ENCODE measurements around the gene MIOX. TPM values are rescaled to one million over a fixed set of nuclear protein-coding genes. Genes with fewer than 3 reads are reported as not detected.

Gene MIOX
- polyA plus RNA-seq (not detected in 2 replicates), polyA minus RNA-seq (not detected in 2 replicates)

DNA sequence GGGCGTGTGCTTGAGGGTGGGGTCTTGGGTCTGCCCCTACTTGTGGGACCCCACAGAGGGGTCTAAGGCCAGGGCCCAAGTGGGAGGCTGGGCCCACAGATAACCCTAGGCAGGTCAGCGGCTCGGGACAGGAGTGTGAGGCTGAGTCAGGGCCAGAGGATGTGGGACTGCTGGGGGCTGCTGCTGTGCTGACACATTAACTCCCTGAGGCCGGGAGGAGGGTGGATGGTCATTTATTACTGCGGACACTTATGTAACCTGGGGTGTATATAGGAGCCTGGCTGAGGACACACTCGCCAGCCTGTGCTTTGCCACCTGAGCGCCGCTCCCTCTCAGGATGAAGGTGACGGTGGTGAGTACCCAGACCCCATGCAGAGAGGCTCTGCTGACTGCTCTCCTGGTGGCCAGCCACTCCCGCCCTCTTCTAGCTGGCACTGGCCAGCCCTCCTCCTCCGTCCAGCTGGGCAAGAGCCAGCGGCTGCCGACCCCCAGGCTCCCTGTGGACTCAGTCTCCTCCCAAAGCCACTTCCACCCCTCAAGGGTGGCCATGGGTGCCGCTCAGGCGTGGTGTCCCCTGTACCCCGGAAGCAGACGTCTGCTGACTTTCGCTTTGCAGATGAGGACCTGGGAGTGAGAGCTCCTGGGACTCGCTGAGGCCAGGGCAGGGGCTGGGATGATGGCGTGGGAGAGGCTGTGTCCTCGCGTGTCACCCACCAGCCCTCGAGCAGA, at the start of gene MIOX:
MIOX (plus strand) TSS at position 299 of the 729 bp plus-strand sequence; CDS start at position 338, 39 bp downstream.
- no peak within 1 kb of the TSS for H3K4me3 ChIP-seq (ENCODE audit: low read length)
- H3K36me3 ChIP-seq (ENCODE audit: insufficient read depth, low read length), result no peaks in the 10 kb centered on the region
- H3K27ac ChIP-seq (ENCODE audit: low read length), result no peak within 1 kb of the TSS
- H3K79me2 ChIP-seq (replicated peaks; ENCODE audit: insufficient read depth, low read length), result no peaks in the 10 kb centered on the region
- no peak within 1 kb of the TSS for H2AFZ ChIP-seq (ENCODE audit: low read depth, low read length)
- no peak within 1 kb of the TSS for H3K9ac ChIP-seq (ENCODE audit: low read length)
- H3K9me2 ChIP-seq (ENCODE audit: insufficient read depth, low read length), result no peaks in the 10 kb centered on the region
- no peaks in the 10 kb centered on the region for H4K20me1 ChIP-seq (ENCODE audit: insufficient read depth)
- H3K27me3 ChIP-seq (ENCODE audit: insufficient read depth, low read depth, low read length), result peaks cover 13% of the 10 kb centered on the region
- H3K4me2 ChIP-seq (ENCODE audit: low read length), result no peak within 1 kb of the TSS
- H3K9me3 ChIP-seq (ENCODE audit: low read length), result no peaks in the 10 kb centered on the region
- no peaks in the 10 kb centered on the region for H3F3A ChIP-seq (ENCODE audit: insufficient read depth, low read length, poor library complexity, severe bottlenecking)
- TF ChIP-seq EZH2 (IDR thresholded peaks at IDR 0.05; ENCODE audit: borderline replicate concordance, insufficient read depth, low read length, poor library complexity, severe bottlenecking) (no peak), RAD21 (conservative IDR thresholded peaks at IDR 0.05) (no peak), POLR2AphosphoS5 (IDR thresholded peaks at IDR 0.05) (no peak), SMC3 (conservative IDR thresholded peaks at IDR 0.05; ENCODE audit: poor library complexity) (no peak), TAF1 (IDR thresholded peaks at IDR 0.05; ENCODE audit: low read depth) (no peak), EP300 (conservative IDR thresholded peaks at IDR 0.05; ENCODE audit: poor library complexity, severe bottlenecking) (no peak)
- TF ChIP-seq, protein P1, sequence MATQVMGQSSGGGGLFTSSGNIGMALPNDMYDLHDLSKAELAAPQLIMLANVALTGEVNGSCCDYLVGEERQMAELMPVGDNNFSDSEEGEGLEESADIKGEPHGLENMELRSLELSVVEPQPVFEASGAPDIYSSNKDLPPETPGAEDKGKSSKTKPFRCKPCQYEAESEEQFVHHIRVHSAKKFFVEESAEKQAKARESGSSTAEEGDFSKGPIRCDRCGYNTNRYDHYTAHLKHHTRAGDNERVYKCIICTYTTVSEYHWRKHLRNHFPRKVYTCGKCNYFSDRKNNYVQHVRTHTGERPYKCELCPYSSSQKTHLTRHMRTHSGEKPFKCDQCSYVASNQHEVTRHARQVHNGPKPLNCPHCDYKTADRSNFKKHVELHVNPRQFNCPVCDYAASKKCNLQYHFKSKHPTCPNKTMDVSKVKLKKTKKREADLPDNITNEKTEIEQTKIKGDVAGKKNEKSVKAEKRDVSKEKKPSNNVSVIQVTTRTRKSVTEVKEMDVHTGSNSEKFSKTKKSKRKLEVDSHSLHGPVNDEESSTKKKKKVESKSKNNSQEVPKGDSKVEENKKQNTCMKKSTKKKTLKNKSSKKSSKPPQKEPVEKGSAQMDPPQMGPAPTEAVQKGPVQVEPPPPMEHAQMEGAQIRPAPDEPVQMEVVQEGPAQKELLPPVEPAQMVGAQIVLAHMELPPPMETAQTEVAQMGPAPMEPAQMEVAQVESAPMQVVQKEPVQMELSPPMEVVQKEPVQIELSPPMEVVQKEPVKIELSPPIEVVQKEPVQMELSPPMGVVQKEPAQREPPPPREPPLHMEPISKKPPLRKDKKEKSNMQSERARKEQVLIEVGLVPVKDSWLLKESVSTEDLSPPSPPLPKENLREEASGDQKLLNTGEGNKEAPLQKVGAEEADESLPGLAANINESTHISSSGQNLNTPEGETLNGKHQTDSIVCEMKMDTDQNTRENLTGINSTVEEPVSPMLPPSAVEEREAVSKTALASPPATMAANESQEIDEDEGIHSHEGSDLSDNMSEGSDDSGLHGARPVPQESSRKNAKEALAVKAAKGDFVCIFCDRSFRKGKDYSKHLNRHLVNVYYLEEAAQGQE (IDR thresholded peaks at IDR 0.05; ENCODE audit: borderline replicate concordance), result no peak

DNA sequence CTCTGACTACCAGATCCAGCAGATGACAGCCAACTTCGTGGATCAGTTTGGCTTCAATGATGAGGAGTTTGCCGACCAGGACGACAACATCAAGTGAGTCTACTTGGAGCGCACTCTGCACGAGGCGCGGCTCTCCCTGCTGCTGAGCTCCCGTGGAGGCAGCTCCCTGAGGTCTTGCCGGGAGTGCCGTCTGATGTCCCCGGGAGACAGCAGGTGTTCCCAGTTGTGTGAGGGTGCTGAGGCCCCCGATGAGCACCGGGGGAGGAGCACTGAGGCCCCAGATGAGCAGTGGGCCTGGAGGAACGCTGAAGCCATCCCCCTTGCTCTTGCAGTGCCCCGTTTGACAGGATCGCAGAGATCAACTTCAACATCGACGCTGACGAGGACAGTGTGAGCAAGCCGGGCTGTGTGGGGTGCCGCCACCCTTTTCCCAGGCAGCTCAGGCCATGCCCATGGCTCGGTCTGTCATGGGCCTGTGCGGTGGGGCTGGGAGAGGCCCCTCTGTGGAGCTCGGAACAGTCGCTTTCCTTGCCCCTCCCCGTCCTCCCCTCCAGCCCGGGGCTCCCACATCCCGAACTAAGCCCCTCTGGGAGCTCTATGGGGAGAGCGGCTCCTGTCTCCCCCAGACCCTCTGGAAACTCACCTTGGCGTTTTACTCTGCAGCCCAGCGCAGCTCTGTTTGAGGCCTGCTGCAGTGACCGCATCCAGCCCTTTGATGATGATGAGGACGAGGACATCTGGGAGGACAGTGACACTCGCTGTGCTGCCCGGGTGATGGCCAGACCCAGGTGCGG, 49.0 kb upstream of the MIOX start:
- H3F3A ChIP-seq (ENCODE audit: insufficient read depth, low read length, poor library complexity, severe bottlenecking), result no peaks in the 10 kb centered on the region
- H3K4me3 ChIP-seq (ENCODE audit: low read length), result no peak overlapping the region
- no peak overlapping the region for H3K4me2 ChIP-seq (ENCODE audit: low read length)
- H3K27me3 ChIP-seq (ENCODE audit: insufficient read depth, low read depth, low read length), result no peaks in the 10 kb centered on the region
- TF ChIP-seq, protein P1 (IDR thresholded peaks at IDR 0.05; ENCODE audit: borderline replicate concordance), result no peak
- TF ChIP-seq RAD21 (conservative IDR thresholded peaks at IDR 0.05), result no peak
- no peak for TF ChIP-seq SMC3 (conservative IDR thresholded peaks at IDR 0.05; ENCODE audit: poor library complexity)
- TF ChIP-seq MXI1 (conservative IDR thresholded peaks at IDR 0.05; ENCODE audit: poor library complexity, severe bottlenecking), result no peak
- TF ChIP-seq EZH2 (IDR thresholded peaks at IDR 0.05; ENCODE audit: borderline replicate concordance, insufficient read depth, low read length, poor library complexity, severe bottlenecking), result no peak
- no peak for TF ChIP-seq TAF1 (IDR thresholded peaks at IDR 0.05; ENCODE audit: low read depth)
- no peak for TF ChIP-seq POLR2AphosphoS5 (IDR thresholded peaks at IDR 0.05)
- no peak for TF ChIP-seq EP300 (conservative IDR thresholded peaks at IDR 0.05; ENCODE audit: poor library complexity, severe bottlenecking)
- TF ChIP-seq, protein P2, sequence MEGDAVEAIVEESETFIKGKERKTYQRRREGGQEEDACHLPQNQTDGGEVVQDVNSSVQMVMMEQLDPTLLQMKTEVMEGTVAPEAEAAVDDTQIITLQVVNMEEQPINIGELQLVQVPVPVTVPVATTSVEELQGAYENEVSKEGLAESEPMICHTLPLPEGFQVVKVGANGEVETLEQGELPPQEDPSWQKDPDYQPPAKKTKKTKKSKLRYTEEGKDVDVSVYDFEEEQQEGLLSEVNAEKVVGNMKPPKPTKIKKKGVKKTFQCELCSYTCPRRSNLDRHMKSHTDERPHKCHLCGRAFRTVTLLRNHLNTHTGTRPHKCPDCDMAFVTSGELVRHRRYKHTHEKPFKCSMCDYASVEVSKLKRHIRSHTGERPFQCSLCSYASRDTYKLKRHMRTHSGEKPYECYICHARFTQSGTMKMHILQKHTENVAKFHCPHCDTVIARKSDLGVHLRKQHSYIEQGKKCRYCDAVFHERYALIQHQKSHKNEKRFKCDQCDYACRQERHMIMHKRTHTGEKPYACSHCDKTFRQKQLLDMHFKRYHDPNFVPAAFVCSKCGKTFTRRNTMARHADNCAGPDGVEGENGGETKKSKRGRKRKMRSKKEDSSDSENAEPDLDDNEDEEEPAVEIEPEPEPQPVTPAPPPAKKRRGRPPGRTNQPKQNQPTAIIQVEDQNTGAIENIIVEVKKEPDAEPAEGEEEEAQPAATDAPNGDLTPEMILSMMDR (IDR thresholded peaks at IDR 0.05; ENCODE audit: poor library complexity, severe bottlenecking), result no peak
- H3K79me2 ChIP-seq (replicated peaks; ENCODE audit: insufficient read depth, low read length), result no peaks in the 10 kb centered on the region
- no peaks in the 10 kb centered on the region for H3K9me2 ChIP-seq (ENCODE audit: insufficient read depth, low read length)
- no peak overlapping the region for H3K27ac ChIP-seq (ENCODE audit: low read length)
- H2AFZ ChIP-seq (ENCODE audit: low read depth, low read length), result no peak overlapping the region
- H3K9ac ChIP-seq (ENCODE audit: low read length), result no peak overlapping the region
- no peaks in the 10 kb centered on the region for H3K9me3 ChIP-seq (ENCODE audit: low read length)
- H3K36me3 ChIP-seq (ENCODE audit: insufficient read depth, low read length), result no peaks in the 10 kb centered on the region
- H4K20me1 ChIP-seq (ENCODE audit: insufficient read depth), result no peaks in the 10 kb centered on the region
